Subcutaneous abdominal adipose tissue (tissue), 5 donors: ENCODE results near the gene ETV4.
A peak's percentile ranks its signal among the peaks of the same experiment; 100 is the strongest.

ENCODE experiments used
- H3K27ac ChIP-seq: one replicate; pipeline ENCODE4 v1.7.0; 2013; ENCODE audit warnings: low read depth, mild to moderate bottlenecking, inconsistent platforms, low read length, moderate library complexity
- H3K27me3 ChIP-seq, 5 donors: one replicate each; pipeline ENCODE4 v1.7.0; 2013; ENCODE audit warnings: low read length in 5 of 5, inconsistent platforms in 1 of 5; ENCODE audit not compliant: control insufficient read depth in 5 of 5, insufficient read depth in 4 of 5
- H3K36me3 ChIP-seq, 5 donors: one replicate each; pipeline ENCODE4 v1.7.0; 2013; ENCODE audit warnings: low read length in 5 of 5; ENCODE audit not compliant: control insufficient read depth in 5 of 5, insufficient read depth in 5 of 5
- H3K4me1 ChIP-seq, 5 donors: one replicate each; pipeline ENCODE4 v1.7.0; 2013; ENCODE audit warnings: low read length in 5 of 5, mild to moderate bottlenecking in 3 of 5, moderate library complexity in 1 of 5; ENCODE audit not compliant: control insufficient read depth in 5 of 5, insufficient read depth in 5 of 5
- H3K4me3 ChIP-seq, 5 donors: one replicate each; pipeline ENCODE4 v1.7.0; 2013; ENCODE audit warnings: low read length in 5 of 5, low read depth in 1 of 5
- H3K9ac ChIP-seq, 5 donors: one replicate each; pipeline ENCODE4 v1.7.0; 2013; ENCODE audit warnings: low read length in 5 of 5, mild to moderate bottlenecking in 4 of 5, moderate library complexity in 3 of 5
- H3K9me3 ChIP-seq, 5 donors: one replicate each; pipeline ENCODE4 v1.7.0; 2013; ENCODE audit warnings: low read length in 5 of 5; ENCODE audit not compliant: control insufficient read depth in 5 of 5
- donor health status: healthy.
- donor health status: healthy.
- donor health status: healthy.
- donor health status: healthy.
- donor health status: healthy.

The ETV4 gene

GRCh38 chr17:43531955-43532354 is 14.2 kb downstream of the ETV4 start:
- no peak overlapping the region for H3K4me3 ChIP-seq
- no peaks in the 10 kb centered on the region for H3K9me3 ChIP-seq
- H3K9ac ChIP-seq: no peak overlapping the region
- H3K4me1 ChIP-seq: peaks cover 2 to 31% (median 28%) of the 10 kb centered on the region in 5 donors
- H3K36me3 ChIP-seq: peaks cover 0 to 11% (median 7%) of the 10 kb centered on the region in 5 donors
- no peaks in the 10 kb centered on the region for H3K27me3 ChIP-seq
- H3K27ac ChIP-seq: no peak overlapping the region

- Histone ChIP-seq H3K4me3 (no peak overlapping the region), H3K27me3 (no peaks in the 10 kb centered on the region), H3K4me1 (peaks cover 3 to 32% (median 29%) of the 10 kb centered on the region in 5 donors), H3K36me3 (peaks cover 0 to 20% (median 14%) of the 10 kb centered on the region in 5 donors), H3K27ac (no peak overlapping the region), H3K9me3 (no peaks in the 10 kb centered on the region), H3K9ac (no peak overlapping the region)
Observed at GRCh38 chr17:43531082-43531378, 15.1 kb downstream of the ETV4 start.

- H3K36me3 ChIP-seq: peaks cover 0 to 25% (median 20%) of the 10 kb centered on the region in 5 donors
- peaks cover 3 to 32% (median 29%) of the 10 kb centered on the region in 5 donors for H3K4me1 ChIP-seq
- no peaks in the 10 kb centered on the region for H3K27me3 ChIP-seq
- H3K27ac ChIP-seq: no peak overlapping the region
- no peaks in the 10 kb centered on the region for H3K9me3 ChIP-seq
- peak overlapping the region in 3 of 5 donors; percentile 44 to 61 (median 50) for H3K4me3 ChIP-seq
- H3K9ac ChIP-seq: peak overlapping the region in 2 of 5 donors; percentile 0 to 39
Observed at GRCh38 chr17:43530288-43531081, 15.7 kb downstream of the ETV4 start.

- Histone ChIP-seq H3K27ac (no peak overlapping the region), H3K9ac (peak overlapping the region in 2 of 5 donors; percentile 0 to 39), H3K27me3 (no peaks in the 10 kb centered on the region), H3K9me3 (no peaks in the 10 kb centered on the region), H3K4me1 (peaks cover 3 to 32% (median 29%) of the 10 kb centered on the region in 5 donors), H3K36me3 (peaks cover 0 to 31% (median 25%) of the 10 kb centered on the region in 5 donors), H3K4me3 (peak overlapping the region in 2 of 5 donors; percentile 44 to 50)
Observed at GRCh38 chr17:43529947-43530287, 16.2 kb downstream of the ETV4 start.

GRCh38 chr17:43528988-43529814 is 16.9 kb downstream of the ETV4 start:
- Histone ChIP-seq H3K27ac (no peak overlapping the region), H3K9me3 (no peaks in the 10 kb centered on the region), H3K9ac (no peak overlapping the region), H3K27me3 (no peaks in the 10 kb centered on the region), H3K36me3 (peaks cover 0 to 38% (median 33%) of the 10 kb centered on the region in 5 donors), H3K4me3 (no peak overlapping the region), H3K4me1 (peaks cover 3 to 32% (median 29%) of the 10 kb centered on the region in 5 donors)

- Histone ChIP-seq H3K9ac (peak overlapping the region in 1 of 5 donors; percentile 51), H3K27me3 (no peaks in the 10 kb centered on the region), H3K4me3 (no peak overlapping the region), H3K36me3 (peaks cover 0 to 46% (median 40%) of the 10 kb centered on the region in 5 donors), H3K27ac (no peak overlapping the region), H3K4me1 (peaks cover 3 to 32% (median 29%) of the 10 kb centered on the region in 5 donors), H3K9me3 (no peaks in the 10 kb centered on the region)
Observed at GRCh38 chr17:43528319-43528987, 17.7 kb downstream of the ETV4 start.

- peaks cover 0 to 56% (median 50%) of the 10 kb centered on the region in 5 donors for H3K36me3 ChIP-seq
- no peak overlapping the region for H3K27ac ChIP-seq
- peaks cover 3 to 32% (median 29%) of the 10 kb centered on the region in 5 donors for H3K4me1 ChIP-seq
- H3K27me3 ChIP-seq: no peaks in the 10 kb centered on the region
- peak overlapping the region in 1 of 5 donors; percentile 17 for H3K9ac ChIP-seq
- H3K4me3 ChIP-seq: no peak overlapping the region
- no peaks in the 10 kb centered on the region for H3K9me3 ChIP-seq
Observed at GRCh38 chr17:43526886-43527648, 19.1 kb downstream of the ETV4 start.

- H3K4me1 ChIP-seq: peaks cover 3 to 22% (median 19%) of the 10 kb centered on the region in 5 donors
- H3K9me3 ChIP-seq: no peaks in the 10 kb centered on the region
- peaks cover 5 to 76% (median 69%) of the 10 kb centered on the region in 5 donors for H3K36me3 ChIP-seq
- no peaks in the 10 kb centered on the region for H3K27me3 ChIP-seq
- H3K9ac ChIP-seq: no peak overlapping the region
- no peak overlapping the region for H3K4me3 ChIP-seq
- no peak overlapping the region for H3K27ac ChIP-seq
Observed at GRCh38 chr17:43524945-43525575, 21.1 kb downstream of the ETV4 start.

GRCh38 chr17:43521389-43521788 is 24.8 kb downstream of the ETV4 start:
- Histone ChIP-seq H3K9ac (no peak overlapping the region), H3K27ac (no peak overlapping the region), H3K27me3 (no peaks in the 10 kb centered on the region), H3K36me3 (peaks cover 26 to 97% (median 95%) of the 10 kb centered on the region in 5 donors), H3K4me3 (no peak overlapping the region), H3K9me3 (no peaks in the 10 kb centered on the region), H3K4me1 (peaks cover 0 to 3% (median 0%) of the 10 kb centered on the region in 5 donors)
